Spleen (tissue), 11 donors: Measurements from ENCODE around the gene DSC3. TPM values are rescaled to one million over a fixed set of nuclear protein-coding genes. Genes with fewer than 3 reads are reported as not detected.
"Not testable (repeated sequence)": the region's sequence is repeated elsewhere in the genome, so short reads cannot be mapped to it uniquely, and the experiment has no call there.

Source experiments
- DNase-seq: peaks from one replicate; pipeline ENCODE4 v3.0.0-alpha.2; 2020
- H3K27ac ChIP-seq, 8 donors: fragments of 200-600 bp; sonication (generic) in 7 of 8; 1 replicate in 4 of 8; 2 replicates in 4 of 8; pipeline versions ENCODE4 v1.5.0 to v1.8.0; 2016 to 2021; ENCODE audit warnings: inconsistent platforms in 4 of 8, mild to moderate bottlenecking in 4 of 8, moderate library complexity in 1 of 8
- H3K27me3 ChIP-seq, 7 donors: fragments of 200-600 bp; sonication (generic) in 6 of 7; replicated peaks in 1 of 7; 1 replicate in 4 of 7; 2 replicates in 3 of 7; pipeline versions ENCODE4 v1.5.0 to v1.8.0; 2016 to 2021; ENCODE audit warnings: inconsistent platforms in 3 of 7, mild to moderate bottlenecking in 1 of 7
- H3K36me3 ChIP-seq, 6 donors: fragments of 200-600 bp; sonication (generic) in 5 of 6; 1 replicate in 4 of 6; 2 replicates in 2 of 6; pipeline versions ENCODE4 v1.5.0 to v1.8.0; 2016 to 2021; ENCODE audit warnings: inconsistent platforms in 2 of 6
- H3K4me1 ChIP-seq, 6 donors: fragments of 200-600 bp; sonication (generic) in 5 of 6; 1 replicate in 3 of 6; 2 replicates in 3 of 6; pipeline versions ENCODE4 v1.5.0 to v1.8.0; 2016 to 2021; ENCODE audit warnings: inconsistent platforms in 3 of 6
- H3K4me3 ChIP-seq, 8 donors: fragments of 200-600 bp; sonication (generic) in 7 of 8; 1 replicate in 4 of 8; 2 replicates in 4 of 8; pipeline versions ENCODE4 v1.5.0 to v1.8.0; 2016 to 2021; ENCODE audit warnings: inconsistent platforms in 4 of 8, mild to moderate bottlenecking in 4 of 8, moderate library complexity in 2 of 8
- H3K9me3 ChIP-seq, 8 donors: fragments of 200-600 bp; sonication (generic) in 7 of 8; 1 replicate in 4 of 8; 2 replicates in 4 of 8; pipeline versions ENCODE4 v1.5.0 to v1.8.0; 2016 to 2021; ENCODE audit warnings: inconsistent platforms in 4 of 8
- CTCF ChIP-seq, 11 experiments: fragments of 200-600 bp in 7 of 11; fragments of 450-650 bp in 4 of 11; sonication (generic) in 4 of 11; IDR thresholded peaks in 8 of 11; conservative IDR thresholded peaks in 3 of 11; 1 replicate in 7 of 11; 2 replicates in 4 of 11; pipeline versions ENCODE4 v1.4.0 to v1.8.0; 2016 to 2021; ENCODE audit warnings: antibody characterized with exemption in 11 of 11, inconsistent platforms in 4 of 11, mild to moderate bottlenecking in 1 of 11
- POLR2A ChIP-seq, 3 donors: fragments of 450-650 bp; IDR thresholded peaks; one replicate each; pipeline ENCODE4 v1.5.1; 2017; ENCODE audit warnings: antibody characterized with exemption in 3 of 3, mild to moderate bottlenecking in 1 of 3
- POLR2AphosphoS5 ChIP-seq, 3 donors: sonication (generic); formaldehyde crosslinking; IDR thresholded peaks; one replicate each; pipeline ENCODE4 v1.5.1; 2017; ENCODE audit warnings: antibody characterized with exemption in 3 of 3
- WGBS, 5 donors: extraction: QIAGEN DNeasy Blood & Tissue Kit in 3 of 5; methylation state at CpG; one replicate each; pipeline versions ENCODE4 v1.1.5 to v1.1.7; 2013 to 2018; 5-methylcytosine and 5-hydroxymethylcytosine counted together
- intact Hi-C: fragments of 100-400 bp; cut with DNase I; formaldehyde crosslinking; loops from one replicate; pipeline ENCODE4 v1.15.0; 2023; ENCODE audit warnings: low total_unique reads
- polyA plus RNA-seq, 3 donors: library from polyadenylated mRNA; stranded (reverse); fragments of 200-250 nt; gene quantifications; one replicate each; pipeline ENCODE4 v1.2.1, GENCODE V29; 2013
- total RNA-seq, 7 donors: library from RNA; depleted of rRNA in 3 of 7; stranded (reverse); fragments of >200 nt in 3 of 7; fragmentation: NEBNext Ultra II Directional in 4 of 7; extraction: Animal tissue kit (Norgen Biotek cat#: 25700) in 4 of 7; gene quantifications; one replicate each; pipeline versions ENCODE4 v1.1.0 to v1.2.1, GENCODE V29; 2016 to 2021
- donor health status: healthy with polysubstance abuse.
- donor health status: DM: no; HTN: no; CAD: no; lungs with moderate emphysema.
- donor health status: DM: no; HTN: no; CAD: no.
- donor health status: Bipolar disorder and iron deficiency.
- donor health status: healthy.
- donor health status: DM: no; HTN: no; CAD: no.
- donor health status: DM: yes; HTN: yes; CAD: no.

DSC3 gene
- total and polyA plus RNA-seq, 10 donors, result 0.03 to 0.14 (median 0.07) TPM; not detected in 6

GRCh38 chr18:30988440-30988839 is 54.1 kb downstream of the DSC3 start:
- H3K4me1 ChIP-seq, result no peaks in the 10 kb centered on the region
- no peak overlapping the region for H3K4me3 ChIP-seq
- no peak for DNase-seq
- H3K27ac ChIP-seq, result no peak overlapping the region
- intact Hi-C loops, result no loop called here
- no peaks in the 10 kb centered on the region for H3K27me3 ChIP-seq
- WGBS, 5 donors, result 75 to 83% (median 80%) methylated on average over 4 of the region's 4 CpGs
- H3K36me3 ChIP-seq, result no peaks in the 10 kb centered on the region
- H3K9me3 ChIP-seq, result no peaks in the 10 kb centered on the region
- TF ChIP-seq CTCF (IDR thresholded peaks at IDR 0.05 in 8 of 11, conservative IDR thresholded peaks at IDR 0.05 in 3 of 11) (no peak), POLR2A (IDR thresholded peaks at IDR 0.05) (no peak), POLR2AphosphoS5 (IDR thresholded peaks at IDR 0.05) (no peak)

- H3K4me3 ChIP-seq, result no peak overlapping the region
- no peaks in the 10 kb centered on the region for H3K27me3 ChIP-seq
- H3K27ac ChIP-seq, result no peak overlapping the region
- no peaks in the 10 kb centered on the region for H3K36me3 ChIP-seq
- intact Hi-C loops, result no loop called here
- H3K9me3 ChIP-seq, result no peaks in the 10 kb centered on the region
- no peaks in the 10 kb centered on the region for H3K4me1 ChIP-seq
- no peak for TF ChIP-seq POLR2A (IDR thresholded peaks at IDR 0.05)
- no peak for TF ChIP-seq POLR2AphosphoS5 (IDR thresholded peaks at IDR 0.05)
- no peak for TF ChIP-seq CTCF (IDR thresholded peaks at IDR 0.05 in 8 of 11, conservative IDR thresholded peaks at IDR 0.05 in 3 of 11)
- 40 to 61% (median 52%) methylated on average over 4 of the region's 4 CpGs for WGBS, 5 donors
- no peak for DNase-seq
Measured at GRCh38 chr18:30987467-30988241, 54.9 kb downstream of the DSC3 start.

GRCh38 chr18:30985753-30986152 is 56.8 kb downstream of the DSC3 start:
- no peak overlapping the region for H3K4me3 ChIP-seq
- TF ChIP-seq POLR2AphosphoS5 (IDR thresholded peaks at IDR 0.05) (no peak), CTCF (IDR thresholded peaks at IDR 0.05 in 8 of 11, conservative IDR thresholded peaks at IDR 0.05 in 3 of 11) (no peak), POLR2A (IDR thresholded peaks at IDR 0.05) (no peak)
- H3K9me3 ChIP-seq, result no peaks in the 10 kb centered on the region
- no peaks in the 10 kb centered on the region for H3K27me3 ChIP-seq
- no peaks in the 10 kb centered on the region for H3K36me3 ChIP-seq
- H3K27ac ChIP-seq, result no peak overlapping the region
- no peak for DNase-seq
- no peaks in the 10 kb centered on the region for H3K4me1 ChIP-seq
- 93 to 96% (median 94%) methylated on average over 12 of the region's 12 CpGs for WGBS, 5 donors
- intact Hi-C loops, result no loop called here

GRCh38 chr18:30982285-30982992 is 60.1 kb downstream of the DSC3 start:
- intact Hi-C loops, result no loop called here
- WGBS, 5 donors, result 78 to 84% (median 82%) methylated on average over 11 of the region's 11 CpGs
- H3K27me3 ChIP-seq, result no peaks in the 10 kb centered on the region
- DNase-seq, result no peak
- no peaks in the 10 kb centered on the region for H3K36me3 ChIP-seq
- no peak overlapping the region for H3K4me3 ChIP-seq
- no peaks in the 10 kb centered on the region for H3K9me3 ChIP-seq
- H3K4me1 ChIP-seq, result no peaks in the 10 kb centered on the region
- TF ChIP-seq POLR2A (IDR thresholded peaks at IDR 0.05) (no peak), POLR2AphosphoS5 (IDR thresholded peaks at IDR 0.05) (no peak), CTCF (IDR thresholded peaks at IDR 0.05 in 8 of 11, conservative IDR thresholded peaks at IDR 0.05 in 3 of 11) (no peak)
- no peak overlapping the region for H3K27ac ChIP-seq

- H3K9me3 ChIP-seq, H3K27ac ChIP-seq, H3K4me3 ChIP-seq, H3K27me3 ChIP-seq, H3K4me1 ChIP-seq, DNase-seq, intact Hi-C loops, H3K36me3 ChIP-seq: not testable (repeated sequence)
- 80 to 93% (median 81%) methylated on average over 4 of the region's 4 CpGs for WGBS, 5 donors
Measured at GRCh38 chr18:30978091-30978490, 64.5 kb downstream of the DSC3 start.
